Right cardiac atrium (tissue), 5 donors: ENCODE results near the gene DNAL1. TPM values are rescaled to one million over a fixed set of nuclear protein-coding genes. Genes with fewer than 3 reads are reported as not detected.

Experiments used
- ATAC-seq, 2 donors: fragments of 200-7000 bp; cut with Tn5 transposase; one replicate each; pipeline versions ENCODE4 v1.8.0 to v1.9.1; 2020; ENCODE audit warnings: moderate library complexity in 2 of 2, mild to moderate bottlenecking in 1 of 2
- DNase-seq, 3 donors: peaks; one replicate each; pipeline ENCODE4 v3.0.0-alpha.2; 2020
- H3K27ac ChIP-seq: one replicate; pipeline ENCODE4 v1.5.1; 2013; ENCODE audit warnings: mild to moderate bottlenecking, low read length, control low read depth, moderate library complexity
- H3K27me3 ChIP-seq: one replicate; pipeline ENCODE4 v1.6.1; 2013; ENCODE audit not compliant: control insufficient read depth, insufficient read depth
- H3K4me1 ChIP-seq: one replicate; pipeline ENCODE4 v1.6.1; 2013; ENCODE audit warnings: low read length; ENCODE audit not compliant: control insufficient read depth, insufficient read depth
- H3K4me3 ChIP-seq: one replicate; pipeline ENCODE4 v1.5.1; 2013; ENCODE audit warnings: low read length, control low read depth
- H3K9me3 ChIP-seq: one replicate; pipeline ENCODE4 v1.6.1; 2013; ENCODE audit warnings: low read length; ENCODE audit not compliant: control insufficient read depth
- WGBS: extraction: QIAGEN DNeasy Blood & Tissue Kit; methylation state at CpG from one replicate; pipeline ENCODE4 v1.1.7; 2013; 5-methylcytosine and 5-hydroxymethylcytosine counted together
- intact Hi-C, 4 donors: fragments of 100-400 bp; cut with DNase I; formaldehyde crosslinking; loops; one replicate each; pipeline versions ENCODE4 v1.11.0 to v1.14.0; 2022 to 2023
- polyA plus RNA-seq: library from polyadenylated mRNA; stranded (reverse); fragments of 200-250 nt; gene quantifications from one replicate; pipeline ENCODE4 v1.2.3, GENCODE V29; 2013
- total RNA-seq, 4 donors: library from RNA; stranded (reverse); fragmentation: NEBNext Ultra II Directional; extraction: Animal tissue kit (Norgen Biotek cat#: 25700); gene quantifications; one replicate each; pipeline ENCODE4 v1.2.1, GENCODE V29; 2021
- donor health status: healthy with polysubstance abuse.
- donor health status: DM: no; HTN: yes; CAD: no.
- donor health status: DM: no; HTN: no; CAD: no.
- donor health status: DM: no; HTN: yes; CAD: no; lungs with severe emphysema.
- donor health status: DM: yes; HTN: yes; CAD: no.

The DNAL1 gene
- total and polyA plus RNA-seq, 5 donors, result 5.3 to 19.9 (median 17.1) TPM

GRCh38 chr14:73752297-73752992 is 107.7 kb downstream of the DNAL1 start:
- DNase-seq (peak; percentile 60 to 88 (median 87)), ATAC-seq (peak; percentile 22 to 54)
- intact Hi-C loops, result loop anchor here in 2 of 4 donors (5.0 kb wide), 1 partner anchor 35 kb away; no protein-coding TSS in a partner anchor
- Histone ChIP-seq H3K4me3 (no peak overlapping the region), H3K27me3 (no peaks in the 10 kb centered on the region), H3K9me3 (no peaks in the 10 kb centered on the region), H3K4me1 (peaks cover 61% of the 10 kb centered on the region), H3K27ac (peak overlapping the region; percentile 92)
- WGBS, result 42% methylated on average over 7 of the region's 7 CpGs

Other genes with a start within 250 kb of the DNAL1 start
- 10 to 100 TPM; 40.8 to 50.0 (median 43.5) TPM for gene NUMB, start 186.4 kb upstream of the DNAL1 start, total RNA-seq
- gene NUMB, start 186.4 kb upstream of the DNAL1 start, polyA plus RNA-seq, result 21.1 TPM
- gene RIOX1, start 154.1 kb upstream of the DNAL1 start, total RNA-seq, result 10 to 100 TPM in 3 of 4 donors, 1 to 10 TPM in 1; 9.2 to 14.4 (median 11.6) TPM
- gene RIOX1, start 154.1 kb upstream of the DNAL1 start, polyA plus RNA-seq, result 7.3 TPM
- 10 to 100 TPM in 2 of 4 donors, 1 to 10 TPM in 2; 4.9 to 14.7 (median 7.7) TPM for gene ACOT1, start 107.8 kb upstream of the DNAL1 start, total RNA-seq
- 16.2 TPM for gene ACOT1, start 107.8 kb upstream of the DNAL1 start, polyA plus RNA-seq
- under 1 TPM; 0.14 to 0.31 (median 0.22) TPM for gene HEATR4, start 86.0 kb upstream of the DNAL1 start, total RNA-seq
- gene HEATR4, start 86.0 kb upstream of the DNAL1 start, polyA plus RNA-seq, result 0.07 TPM
- 100 to 1,000 TPM; 100 to 141 (median 103) TPM for gene ACOT2, start 75.8 kb upstream of the DNAL1 start, total RNA-seq
- 114 TPM for gene ACOT2, start 75.8 kb upstream of the DNAL1 start, polyA plus RNA-seq
- gene ACOT4, start 53.1 kb upstream of the DNAL1 start, total RNA-seq, result under 1 TPM; 0.31 to 0.74 (median 0.56) TPM
- 0.63 TPM for gene ACOT4, start 53.1 kb upstream of the DNAL1 start, polyA plus RNA-seq
- not detected for gene ACOT6, start 32.5 kb upstream of the DNAL1 start, total RNA-seq
- gene ACOT6, start 32.5 kb upstream of the DNAL1 start, polyA plus RNA-seq, result not detected
- 10 to 100 TPM; 25.6 to 36.3 (median 30.0) TPM for gene PNMA1, start 69.4 kb downstream of the DNAL1 start, total RNA-seq
- 18.0 TPM for gene PNMA1, start 69.4 kb downstream of the DNAL1 start, polyA plus RNA-seq
- gene PTGR2, start 206.8 kb downstream of the DNAL1 start, total RNA-seq, result 10 to 100 TPM; 31.3 to 38.3 (median 32.1) TPM
- 33.3 TPM for gene PTGR2, start 206.8 kb downstream of the DNAL1 start, polyA plus RNA-seq
- gene ZNF410, start 241.9 kb downstream of the DNAL1 start, total RNA-seq, result 10 to 100 TPM; 16.3 to 30.4 (median 20.1) TPM
- gene ZNF410, start 241.9 kb downstream of the DNAL1 start, polyA plus RNA-seq, result 12.1 TPM